ENCODE data around the gene PLXNB2.
A peak's percentile ranks its signal among the peaks of the same experiment; 100 is the strongest.
"Not testable (repeated sequence)": the region's sequence is repeated elsewhere in the genome, so short reads cannot be mapped to it uniquely, and the experiment has no call there.

PLXNB2 gene

GRCh38 chr22:50306753-50307749, at the start of gene PLXNB2:
PLXNB2 (minus strand) TSS chr22:50307646; CDS start chr22:50290584, 17,062 bp downstream.
- no peak for DNase-seq

GRCh38 chr22:50357222-50357621, 49.8 kb upstream of the PLXNB2 start:
- no peak for DNase-seq

GRCh38 chr22:50356186-50356585, 48.7 kb upstream of the PLXNB2 start:
- DNase-seq = no peak

- DNase-seq = no peak
Measured at GRCh38 chr22:50348058-50348457, 40.6 kb upstream of the PLXNB2 start.

- no peak for DNase-seq
Measured at GRCh38 chr22:50347157-50347556, 39.7 kb upstream of the PLXNB2 start.

- no peak for DNase-seq
Measured at GRCh38 chr22:50346470-50346869, 39.0 kb upstream of the PLXNB2 start.

- DNase-seq = no peak
Measured at GRCh38 chr22:50343541-50343935, 36.1 kb upstream of the PLXNB2 start.

GRCh38 chr22:50342651-50343540, 35.5 kb upstream of the PLXNB2 start, which contains the start of gene PPP6R2:
PPP6R2 (plus strand) TSS chr22:50343327; CDS start chr22:50393909, 50,582 bp downstream.
- DNase-seq = peak; percentile 51

- peak; percentile 71 for DNase-seq
Measured at GRCh38 chr22:50341977-50342650, 34.7 kb upstream of the PLXNB2 start.

- DNase-seq = no peak
Measured at GRCh38 chr22:50339945-50340879, 32.8 kb upstream of the PLXNB2 start.

GRCh38 chr22:50338860-50339462, 31.5 kb upstream of the PLXNB2 start:
- no peak for DNase-seq

- DNase-seq = no peak
Measured at GRCh38 chr22:50338042-50338573, 30.7 kb upstream of the PLXNB2 start.

- no peak for DNase-seq
Measured at GRCh38 chr22:50337262-50338041, 30.0 kb upstream of the PLXNB2 start.

- not testable (repeated sequence) for DNase-seq
Measured at GRCh38 chr22:50334433-50334832, 27.0 kb upstream of the PLXNB2 start.

- DNase-seq = no peak
Measured at GRCh38 chr22:50329236-50329635, 21.8 kb upstream of the PLXNB2 start.

- no peak for DNase-seq
Measured at GRCh38 chr22:50327711-50328019, 20.2 kb upstream of the PLXNB2 start.

- DNase-seq = peak; percentile 65
Measured at GRCh38 chr22:50326956-50327710, 19.7 kb upstream of the PLXNB2 start, which contains the start of gene DENND6B. DENND6B (minus strand) TSS chr22:50327012; CDS start chr22:50326988, 24 bp downstream.

GRCh38 chr22:50326225-50326955, 18.9 kb upstream of the PLXNB2 start:
- DNase-seq = no peak
